Measurements from ENCODE around the gene CTSW.
A peak's percentile ranks its signal among the peaks of the same experiment; 100 is the strongest.

Gene CTSW

DNA sequence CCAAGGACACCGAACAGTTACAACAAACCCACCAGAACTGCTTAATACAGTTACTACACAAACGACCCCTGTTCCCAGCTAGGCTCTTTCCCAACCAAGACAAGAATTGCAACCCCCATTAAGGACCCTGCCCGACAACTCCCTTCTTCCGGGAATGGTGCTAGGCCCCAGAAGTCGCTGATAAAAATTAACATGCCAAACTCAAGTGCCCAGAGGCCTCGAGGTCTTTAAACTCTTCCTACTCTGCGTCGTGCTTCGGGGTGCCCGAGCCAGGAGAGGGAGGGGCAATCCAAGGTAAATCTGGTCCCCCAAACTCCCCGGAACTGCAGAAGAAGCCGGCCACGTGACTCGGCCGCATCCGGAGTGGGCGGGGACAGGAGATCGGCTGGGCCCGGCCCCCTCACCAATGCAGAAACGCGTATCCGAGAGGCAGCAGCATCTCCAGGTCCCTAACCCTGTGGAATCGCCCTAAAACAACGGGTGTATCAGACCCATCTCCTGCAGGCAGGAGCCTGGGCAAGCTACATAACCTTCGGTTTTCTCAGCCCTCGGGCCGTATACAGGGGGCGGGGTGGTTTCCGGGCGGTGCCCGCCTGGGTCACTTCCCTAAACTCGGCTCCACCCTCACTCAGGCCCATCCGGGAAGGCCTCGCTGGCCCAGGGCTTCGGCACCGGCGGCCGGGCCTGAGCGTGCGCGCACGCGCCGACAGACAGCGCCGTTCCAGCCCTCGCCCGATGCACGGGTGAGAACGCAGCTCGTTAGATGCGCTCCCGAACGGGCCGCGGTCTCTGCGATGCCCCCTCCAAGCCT is 22.7 kb upstream of the CTSW start:
- no peak for DNase-seq

DNA sequence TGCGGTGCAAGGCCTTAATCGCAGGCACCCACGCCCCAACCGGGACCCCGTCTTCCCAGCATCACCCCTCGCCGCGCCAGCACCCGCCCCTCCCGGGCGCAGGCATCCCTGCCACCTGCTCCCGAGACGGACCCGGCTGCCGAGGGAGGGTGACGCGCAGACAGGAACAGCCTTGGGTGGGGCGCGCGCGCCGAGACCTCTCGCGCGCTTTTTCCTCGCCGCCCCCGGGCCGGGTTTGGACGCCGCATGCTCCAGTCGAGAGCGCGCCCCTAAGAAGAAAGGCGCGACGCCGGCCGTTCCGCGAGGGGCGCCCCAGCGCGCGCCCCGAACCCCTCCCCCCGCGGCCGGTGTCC is 22.2 kb upstream of the CTSW start:
- DNase-seq, result peak in 1 of 2 experiments; percentile 21

DNA sequence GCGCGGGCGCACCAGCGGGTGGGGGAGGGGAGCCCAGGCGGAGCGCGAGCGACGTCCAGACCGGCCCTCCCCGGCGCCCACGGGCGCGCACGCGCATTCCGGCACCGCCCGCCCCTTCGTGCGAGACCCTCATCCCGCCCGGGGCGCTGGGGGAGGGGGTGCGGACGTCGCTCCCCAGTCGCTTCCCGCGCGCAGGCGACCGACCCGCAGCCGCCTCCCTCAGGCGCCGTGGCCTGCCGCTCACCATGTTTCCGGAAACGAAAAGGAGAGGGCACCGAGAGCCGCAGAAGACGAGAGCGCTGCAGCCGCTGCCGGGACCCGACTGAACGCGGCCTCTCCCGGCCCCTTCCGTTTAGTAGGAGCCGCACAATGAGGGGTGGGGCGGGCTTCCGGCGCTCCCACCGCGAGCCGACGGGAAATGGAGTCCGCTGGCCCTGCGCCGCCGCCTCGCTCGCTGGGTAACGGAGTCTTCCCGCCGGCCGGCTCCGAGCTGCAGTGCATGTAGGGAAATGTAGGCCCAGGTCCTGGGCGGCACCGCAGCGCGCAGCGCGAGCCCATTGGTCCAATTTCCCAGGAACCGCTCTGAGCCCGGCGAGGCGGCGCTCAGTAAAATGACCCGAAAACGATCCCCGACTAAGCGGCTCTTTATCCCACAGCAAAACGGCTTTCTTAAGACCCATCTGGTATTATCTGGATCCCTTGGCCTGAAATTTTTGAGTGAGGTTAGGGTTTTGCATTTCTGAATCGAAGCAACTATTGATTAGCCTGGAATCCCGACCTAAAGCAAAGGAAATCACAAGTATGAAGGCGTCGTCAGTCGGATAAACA is 21.6 kb upstream of the CTSW start, which contains the start of gene CFL1:
TSS of gene CFL1 (minus strand) at position 328 of the 828 bp plus-strand sequence. CDS start at position 247, 81 bp downstream.
- peak; percentile 80 to 94 for DNase-seq

DNA sequence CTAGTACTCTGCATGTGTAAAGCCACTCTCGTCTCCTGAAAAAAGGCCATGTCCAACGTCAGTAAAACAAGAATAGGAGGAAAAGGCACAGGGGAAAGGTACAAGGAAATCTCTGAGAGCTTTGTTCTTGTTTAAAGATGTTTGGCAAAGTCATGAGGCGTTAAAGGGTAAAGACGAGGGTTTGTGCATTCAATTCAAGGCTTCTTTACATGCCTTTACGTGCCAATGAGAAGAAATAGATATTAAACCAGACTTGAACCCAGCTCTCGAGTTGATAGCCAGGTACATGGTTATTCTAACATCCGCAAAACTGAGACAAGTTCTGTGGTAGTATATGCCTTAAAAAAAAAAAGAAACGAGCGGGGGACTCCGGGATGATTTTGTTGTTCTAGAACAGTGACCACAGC is 21.0 kb upstream of the CTSW start:
- no peak for DNase-seq

DNA sequence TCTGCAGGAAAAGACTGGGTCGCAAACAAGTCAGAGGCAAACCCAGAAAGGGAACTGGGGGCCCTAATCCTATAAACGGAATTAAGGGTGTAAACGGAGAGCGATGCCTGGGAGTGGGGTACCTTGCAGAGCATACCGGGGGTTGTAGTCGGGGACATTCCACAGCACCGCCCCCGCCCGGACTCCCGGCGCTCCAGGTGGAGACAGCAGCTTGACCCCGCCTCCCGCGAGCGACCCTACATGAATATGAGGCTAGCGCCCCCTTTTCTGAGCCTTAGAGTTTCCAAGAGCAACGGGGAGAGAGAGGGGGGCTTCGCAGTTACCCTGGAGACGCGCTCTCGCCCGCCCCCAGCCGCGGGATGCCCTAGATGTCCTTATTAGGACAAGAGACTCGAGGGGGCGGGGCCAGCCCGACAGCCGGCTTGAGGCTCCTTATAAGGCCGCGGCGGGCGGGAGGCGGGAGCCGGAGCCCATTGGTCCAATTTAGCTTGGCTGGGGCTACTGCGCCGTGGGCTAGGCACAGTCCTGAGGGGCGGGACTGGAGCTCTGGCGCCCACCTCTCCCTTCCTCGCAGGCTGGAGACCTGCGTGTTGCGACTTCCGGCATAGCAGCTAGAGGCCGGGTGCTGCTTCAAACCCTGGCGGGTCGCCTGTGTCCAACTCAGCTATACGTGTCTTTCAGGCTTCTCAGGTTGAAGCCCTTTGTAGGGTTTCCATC is 20.4 kb upstream of the CTSW start:
- DNase-seq, result peak; percentile 90 to 96

DNA sequence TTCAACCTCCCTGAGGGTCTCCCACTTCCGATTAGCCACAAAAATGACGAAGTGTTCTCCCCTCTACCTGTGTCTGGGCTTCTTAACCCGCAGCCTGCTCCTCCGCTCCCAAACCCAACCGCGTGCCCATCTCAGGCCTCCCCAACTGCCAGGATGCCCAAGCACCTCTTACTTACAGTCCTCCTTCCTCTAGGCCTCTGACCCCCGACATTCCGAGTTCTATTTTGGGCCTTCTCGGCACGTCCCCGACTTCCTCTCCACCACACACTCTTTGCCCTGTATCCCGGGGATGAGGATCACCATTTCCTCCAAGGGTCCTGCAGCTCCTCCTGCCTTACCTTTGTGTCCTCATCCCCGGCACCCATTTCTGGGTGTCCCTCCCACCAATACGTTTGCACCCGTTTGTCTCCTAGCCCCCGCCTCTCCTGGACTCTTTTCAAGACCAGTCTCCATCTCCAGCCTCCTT is 19.8 kb upstream of the CTSW start:
- no peak for DNase-seq

DNA sequence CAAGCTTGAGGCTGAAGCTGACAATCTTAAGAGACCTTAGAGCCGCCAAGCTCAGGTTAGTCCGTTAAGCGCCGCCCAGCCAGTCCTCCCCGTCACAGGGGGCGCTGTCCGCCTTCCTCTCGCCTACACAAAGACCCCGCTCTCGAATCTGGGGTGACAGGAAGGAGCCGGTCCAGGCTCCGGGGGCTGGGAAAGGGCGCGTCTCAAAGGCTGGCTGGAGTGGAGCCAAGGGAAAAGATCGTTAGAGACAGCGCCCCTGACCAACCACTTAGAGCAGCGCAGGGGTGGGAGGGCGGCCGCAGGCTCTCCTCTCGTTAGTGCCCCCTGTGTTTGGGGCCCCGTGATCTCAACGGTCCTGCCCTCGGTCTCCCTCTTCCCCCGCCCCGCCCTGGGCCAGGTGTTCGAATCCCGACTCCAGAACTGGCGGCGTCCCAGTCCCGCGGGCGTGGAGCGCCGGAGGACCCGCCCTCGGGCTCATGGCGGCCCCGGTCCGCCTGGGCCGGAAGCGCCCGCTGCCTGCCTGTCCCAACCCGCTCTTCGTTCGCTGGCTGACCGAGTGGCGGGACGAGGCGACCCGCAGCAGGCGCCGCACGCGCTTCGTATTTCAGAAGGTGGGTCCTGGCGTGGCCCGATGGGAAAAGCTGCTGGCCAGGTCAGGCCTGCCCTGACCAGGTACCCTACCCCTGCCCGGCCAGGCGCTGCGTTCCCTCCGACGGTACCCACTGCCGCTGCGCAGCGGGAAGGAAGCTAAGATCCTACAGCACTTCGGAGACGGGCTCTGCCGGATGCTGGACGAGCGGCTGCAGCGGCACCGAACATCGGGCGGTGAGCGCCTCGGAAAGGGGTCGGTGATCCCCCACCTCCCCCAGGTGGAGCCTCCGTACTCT is 19.1 kb upstream of the CTSW start, which contains the start of gene MUS81:
TSS of gene MUS81 (plus strand) at position 156 of the 887 bp plus-strand sequence. CDS start at position 477, 321 bp downstream.
- DNase-seq, result peak; percentile 90 to 92

DNA sequence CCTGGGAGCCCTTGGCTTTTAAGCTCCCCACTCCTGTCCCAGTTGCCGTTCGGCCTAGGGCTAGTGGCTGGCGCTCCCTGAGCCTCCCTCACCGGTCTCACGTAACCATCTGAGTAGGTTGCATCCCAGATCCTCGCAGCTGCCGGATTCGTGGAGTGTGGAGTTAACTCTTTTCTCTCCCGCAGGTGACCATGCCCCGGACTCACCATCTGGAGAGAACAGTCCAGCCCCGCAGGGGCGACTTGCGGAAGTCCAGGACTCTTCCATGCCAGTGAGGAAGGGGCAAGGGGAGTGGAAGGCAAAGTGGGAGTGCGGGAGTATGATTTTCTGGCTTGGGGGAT is 18.5 kb upstream of the CTSW start:
- DNase-seq, result no peak

DNA sequence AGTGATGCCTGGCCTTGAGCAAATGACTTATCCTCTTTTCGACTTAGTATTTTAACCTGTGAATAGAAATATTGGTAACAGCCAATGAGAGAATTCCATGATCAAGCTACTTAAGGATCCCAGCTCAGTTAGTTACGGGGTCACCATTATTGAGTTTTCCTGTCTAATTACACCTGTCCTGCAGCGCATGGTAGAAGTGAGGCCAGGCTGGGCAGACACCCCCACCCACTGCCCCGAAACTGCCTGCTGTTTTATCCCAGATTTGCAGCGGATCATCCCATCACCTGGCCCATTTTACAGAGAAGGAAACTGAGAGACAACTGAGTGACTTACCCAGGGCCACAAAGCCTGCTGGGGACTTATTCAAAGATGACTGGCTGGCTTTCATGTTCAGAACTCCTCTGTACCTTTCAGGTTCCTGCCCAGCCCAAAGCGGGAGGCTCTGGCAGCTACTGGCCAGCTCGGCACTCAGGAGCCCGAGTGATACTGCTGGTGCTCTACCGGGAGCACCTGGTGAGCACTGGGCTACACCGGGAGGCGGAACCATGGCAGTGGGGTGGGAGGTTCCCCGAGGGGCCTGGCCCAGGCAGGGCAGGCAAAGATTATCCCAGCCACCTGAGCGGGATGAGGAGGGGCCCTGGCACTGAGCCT is 18.0 kb upstream of the CTSW start:
- DNase-seq, result no peak

DNA sequence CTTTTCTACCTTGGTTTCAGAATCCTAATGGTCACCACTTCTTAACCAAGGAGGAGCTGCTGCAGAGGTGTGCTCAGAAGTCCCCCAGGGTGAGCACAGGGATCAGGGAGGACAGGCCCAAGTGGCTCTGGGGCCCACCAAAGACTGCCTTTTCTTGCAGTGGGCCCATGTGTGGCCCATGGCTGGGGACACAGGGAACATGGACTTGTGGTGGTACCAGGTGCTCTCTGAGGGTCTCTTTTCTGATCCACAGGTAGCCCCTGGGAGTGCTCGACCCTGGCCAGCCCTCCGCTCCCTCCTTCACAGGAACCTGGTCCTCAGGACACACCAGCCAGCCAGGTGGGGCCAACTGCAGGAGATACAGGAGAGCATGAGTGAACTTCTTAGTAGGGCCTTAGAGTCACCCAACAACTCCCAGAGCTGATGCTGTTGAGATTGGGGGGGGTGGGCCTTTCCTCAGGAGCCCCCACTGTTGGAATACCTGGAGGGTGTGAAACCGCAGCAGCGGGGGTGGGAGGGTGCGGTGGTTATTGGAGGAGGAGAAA is 17.4 kb upstream of the CTSW start:
- no peak for DNase-seq

DNA sequence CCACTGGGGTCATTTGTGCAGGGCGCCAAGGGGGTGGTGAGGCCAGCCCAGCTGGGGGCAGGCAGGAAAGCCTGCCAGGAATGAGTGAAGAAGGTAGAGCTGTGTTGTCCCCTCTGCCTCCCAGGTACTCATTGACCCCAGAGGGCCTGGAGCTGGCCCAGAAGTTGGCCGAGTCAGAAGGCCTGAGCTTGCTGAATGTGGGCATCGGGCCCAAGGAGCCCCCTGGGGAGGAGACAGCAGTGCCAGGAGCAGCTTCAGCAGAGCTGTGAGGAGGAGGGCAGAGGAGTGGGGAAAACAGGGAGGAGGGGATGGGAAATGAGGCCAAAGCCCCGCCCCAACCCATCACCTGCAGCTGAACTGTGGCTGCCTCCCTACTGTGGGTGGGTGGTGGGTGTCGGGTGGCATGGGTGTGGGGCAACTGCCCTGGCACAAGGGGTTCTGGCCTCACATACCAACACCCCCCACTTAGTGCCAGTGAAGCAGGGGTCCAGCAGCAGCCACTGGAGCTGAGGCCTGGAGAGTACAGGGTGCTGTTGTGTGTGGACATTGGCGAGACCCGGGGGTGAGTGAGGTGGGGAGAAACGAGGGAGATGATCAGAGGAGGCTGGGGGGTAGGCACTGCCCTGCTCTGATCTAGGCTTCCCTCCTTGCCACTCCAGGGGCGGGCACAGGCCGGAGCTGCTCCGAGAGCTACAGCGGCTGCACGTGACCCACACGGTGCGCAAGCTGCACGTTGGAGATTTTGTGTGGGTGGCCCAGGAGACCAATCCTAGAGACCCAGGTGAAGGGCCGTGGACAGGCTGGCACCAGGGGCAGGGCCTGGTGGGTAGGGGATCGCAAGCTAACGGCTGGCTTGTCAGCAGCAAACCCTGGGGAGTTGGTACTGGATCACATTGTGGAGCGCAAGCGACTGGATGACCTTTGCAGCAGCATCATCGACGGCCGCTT is 16.4 kb upstream of the CTSW start:
- no peak for DNase-seq

DNA sequence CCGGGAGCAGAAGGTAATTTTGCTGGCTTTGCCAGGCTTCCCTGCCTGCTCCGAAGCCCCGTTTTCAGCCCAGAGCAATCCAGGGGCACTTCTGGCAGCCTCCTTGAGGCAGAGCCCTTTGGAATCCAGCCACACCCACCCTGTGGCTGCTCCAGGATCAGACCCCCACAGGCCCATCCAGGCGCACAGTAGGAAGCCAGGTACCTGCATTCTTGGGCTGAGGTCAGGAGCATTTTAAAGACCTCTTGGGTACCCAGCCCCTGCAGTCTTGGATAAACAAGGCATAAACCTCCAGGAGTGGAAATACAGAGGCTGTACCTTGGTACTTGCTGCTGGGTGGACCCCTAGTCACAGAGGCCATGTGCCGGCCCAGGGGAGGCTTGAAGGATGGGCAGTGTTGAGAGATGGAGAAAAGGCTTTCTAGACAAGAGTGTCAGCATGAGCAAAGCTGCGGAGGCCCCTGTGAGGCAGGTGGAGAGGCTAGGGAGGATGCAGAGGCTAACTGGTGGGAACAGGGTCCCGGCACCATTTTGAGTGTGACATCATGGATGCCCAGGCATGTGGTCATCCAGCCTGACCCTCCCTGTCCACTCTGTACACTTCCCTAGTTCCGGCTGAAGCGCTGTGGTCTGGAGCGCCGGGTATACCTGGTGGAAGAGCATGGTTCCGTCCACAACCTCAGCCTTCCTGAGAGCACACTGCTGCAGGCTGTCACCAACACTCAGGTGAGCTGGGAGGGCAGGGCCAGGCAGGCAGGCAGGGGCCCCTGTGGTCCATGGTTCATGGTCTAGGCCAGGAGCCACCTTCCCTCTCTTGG is 15.5 kb upstream of the CTSW start:
- DNase-seq, result no peak

DNA sequence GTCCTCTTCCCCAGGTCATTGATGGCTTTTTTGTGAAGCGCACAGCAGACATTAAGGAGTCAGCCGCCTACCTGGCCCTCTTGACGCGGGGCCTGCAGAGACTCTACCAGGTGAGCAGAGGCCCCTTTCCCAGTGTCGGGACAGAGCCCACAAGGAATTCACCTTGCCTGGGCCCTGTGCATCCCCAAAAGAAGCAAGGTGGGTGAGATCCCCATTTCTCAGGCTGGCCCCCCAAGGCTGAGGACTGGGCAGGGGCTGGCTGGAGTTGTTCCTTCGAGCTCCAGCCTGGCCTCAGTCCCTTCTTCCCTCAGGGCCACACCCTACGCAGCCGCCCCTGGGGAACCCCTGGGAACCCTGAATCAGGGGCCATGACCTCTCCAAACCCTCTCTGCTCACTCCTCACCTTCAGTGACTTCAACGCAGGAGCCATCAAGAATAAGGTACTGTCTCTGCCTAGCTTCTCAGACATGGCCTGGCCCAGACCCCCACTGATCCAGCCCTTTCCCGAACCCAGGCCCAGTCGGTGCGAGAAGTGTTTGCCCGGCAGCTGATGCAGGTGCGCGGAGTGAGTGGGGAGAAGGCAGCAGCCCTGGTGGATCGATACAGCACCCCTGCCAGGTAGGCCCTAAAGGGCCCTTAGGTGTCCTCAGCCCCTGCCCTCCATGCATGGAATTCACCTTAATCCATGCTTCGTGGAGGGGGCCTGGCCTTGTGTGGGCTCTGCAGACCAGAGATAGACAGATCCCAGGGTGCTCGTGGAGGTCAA is 14.7 kb upstream of the CTSW start:
- no peak for DNase-seq

DNA sequence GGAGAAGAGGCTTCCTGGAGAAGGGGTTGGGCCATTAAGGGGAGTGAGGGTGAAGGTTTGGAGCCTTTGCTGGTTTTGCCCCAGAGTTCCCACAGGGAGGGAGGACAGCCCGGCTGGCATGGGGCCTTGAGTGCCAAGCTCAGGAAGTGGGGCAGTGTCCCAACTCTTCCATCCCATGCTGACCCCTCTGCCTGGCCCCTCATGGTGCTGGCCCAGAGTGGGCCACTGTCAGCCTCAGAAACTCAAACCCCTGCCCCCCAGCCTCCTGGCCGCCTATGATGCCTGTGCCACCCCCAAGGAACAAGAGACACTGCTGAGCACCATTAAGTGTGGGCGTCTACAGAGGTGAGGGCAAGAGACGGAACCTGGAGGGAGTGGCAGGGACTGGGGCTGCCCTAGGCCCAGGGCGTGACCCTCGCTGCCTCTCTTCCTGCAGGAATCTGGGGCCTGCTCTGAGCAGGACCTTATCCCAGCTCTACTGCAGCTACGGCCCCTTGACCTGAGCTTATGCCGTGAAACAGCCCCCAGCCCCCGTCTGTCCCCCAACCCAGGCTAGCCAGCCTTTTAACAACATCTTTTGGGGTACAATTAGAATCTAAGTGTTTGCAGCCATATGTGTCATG is 14.0 kb upstream of the CTSW start:
- no peak for DNase-seq

DNA sequence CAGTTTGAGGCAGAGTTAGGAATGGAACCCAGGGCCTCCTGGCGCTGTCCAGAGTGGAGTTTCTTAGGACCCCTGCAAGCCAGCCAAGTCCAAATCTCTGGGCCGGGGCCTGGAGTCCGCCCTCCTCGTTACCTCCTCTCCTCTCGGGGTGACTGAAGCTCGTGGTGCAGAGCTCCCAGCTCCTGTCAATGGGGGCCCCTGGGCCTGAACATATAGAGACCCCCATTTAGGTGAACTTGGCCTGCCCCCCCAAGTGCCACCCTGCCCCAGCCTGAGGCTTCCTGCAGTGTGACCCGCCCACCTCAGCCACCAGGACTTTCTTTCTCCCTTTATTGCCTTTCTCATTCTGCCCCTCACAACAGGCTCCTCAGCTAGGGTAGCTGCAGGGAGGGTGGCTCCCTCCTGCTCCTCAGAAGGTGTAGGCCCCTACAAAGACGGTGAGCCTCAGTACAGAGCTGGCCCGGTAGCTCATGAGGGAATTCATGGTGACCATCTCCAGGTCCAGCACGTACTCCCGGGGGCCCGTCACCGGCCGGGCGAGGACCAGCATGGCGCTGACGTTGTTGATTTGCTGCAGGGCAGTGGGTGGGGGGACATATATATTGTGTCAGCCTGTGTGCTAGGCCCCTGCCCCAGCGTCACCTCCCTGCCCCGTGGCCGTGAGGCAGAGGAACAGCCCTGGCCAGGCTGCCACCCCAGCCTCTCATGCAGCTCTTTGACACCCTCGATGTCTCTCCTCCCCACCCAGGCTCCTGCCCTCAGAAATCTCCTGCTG is 12.9 kb upstream of the CTSW start:
- DNase-seq, result no peak

DNA sequence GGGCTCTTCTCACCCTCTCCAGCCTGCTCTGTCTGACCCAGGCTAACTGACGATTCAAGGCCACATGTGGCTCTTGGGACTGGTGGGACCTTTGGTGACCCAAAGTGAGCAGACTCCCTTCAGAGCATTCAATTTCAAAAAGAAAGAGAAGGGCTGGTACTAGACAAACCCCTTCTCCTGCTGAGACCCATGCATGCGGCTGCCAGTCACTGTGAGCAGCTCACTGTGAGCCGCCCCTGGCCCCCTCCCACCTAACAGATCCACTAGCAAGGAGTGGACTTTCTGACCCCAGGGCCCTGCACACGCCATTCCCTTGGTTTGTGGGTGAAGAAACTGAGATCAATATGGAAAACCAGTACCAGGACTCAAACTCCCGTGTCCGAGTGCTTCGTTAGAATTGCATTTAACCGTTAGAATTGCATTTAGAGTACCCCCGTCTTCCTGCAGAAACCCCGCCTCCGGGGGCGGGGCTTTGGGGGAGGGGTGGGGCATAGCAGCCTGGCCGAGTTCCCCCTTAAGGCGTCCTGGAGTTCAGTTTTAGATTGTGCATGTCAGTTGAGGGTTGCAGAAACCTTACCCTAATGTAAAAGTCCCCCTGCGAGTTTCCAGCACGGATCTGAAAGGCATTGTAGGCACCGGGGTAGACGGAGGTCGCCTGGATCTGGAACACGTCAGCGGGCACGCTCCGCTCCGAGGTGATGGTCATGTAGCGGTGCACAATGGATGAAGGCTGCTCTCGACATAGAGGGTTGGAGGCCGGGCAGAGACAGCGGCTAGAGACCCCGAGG is 12.2 kb upstream of the CTSW start:
- no peak for DNase-seq
